ENCODE results near the gene TAF4.
"Not testable (repeated sequence)": the region's sequence is repeated elsewhere in the genome, so short reads cannot be mapped to it uniquely, and the experiment has no call there.

The TAF4 gene, protein sequence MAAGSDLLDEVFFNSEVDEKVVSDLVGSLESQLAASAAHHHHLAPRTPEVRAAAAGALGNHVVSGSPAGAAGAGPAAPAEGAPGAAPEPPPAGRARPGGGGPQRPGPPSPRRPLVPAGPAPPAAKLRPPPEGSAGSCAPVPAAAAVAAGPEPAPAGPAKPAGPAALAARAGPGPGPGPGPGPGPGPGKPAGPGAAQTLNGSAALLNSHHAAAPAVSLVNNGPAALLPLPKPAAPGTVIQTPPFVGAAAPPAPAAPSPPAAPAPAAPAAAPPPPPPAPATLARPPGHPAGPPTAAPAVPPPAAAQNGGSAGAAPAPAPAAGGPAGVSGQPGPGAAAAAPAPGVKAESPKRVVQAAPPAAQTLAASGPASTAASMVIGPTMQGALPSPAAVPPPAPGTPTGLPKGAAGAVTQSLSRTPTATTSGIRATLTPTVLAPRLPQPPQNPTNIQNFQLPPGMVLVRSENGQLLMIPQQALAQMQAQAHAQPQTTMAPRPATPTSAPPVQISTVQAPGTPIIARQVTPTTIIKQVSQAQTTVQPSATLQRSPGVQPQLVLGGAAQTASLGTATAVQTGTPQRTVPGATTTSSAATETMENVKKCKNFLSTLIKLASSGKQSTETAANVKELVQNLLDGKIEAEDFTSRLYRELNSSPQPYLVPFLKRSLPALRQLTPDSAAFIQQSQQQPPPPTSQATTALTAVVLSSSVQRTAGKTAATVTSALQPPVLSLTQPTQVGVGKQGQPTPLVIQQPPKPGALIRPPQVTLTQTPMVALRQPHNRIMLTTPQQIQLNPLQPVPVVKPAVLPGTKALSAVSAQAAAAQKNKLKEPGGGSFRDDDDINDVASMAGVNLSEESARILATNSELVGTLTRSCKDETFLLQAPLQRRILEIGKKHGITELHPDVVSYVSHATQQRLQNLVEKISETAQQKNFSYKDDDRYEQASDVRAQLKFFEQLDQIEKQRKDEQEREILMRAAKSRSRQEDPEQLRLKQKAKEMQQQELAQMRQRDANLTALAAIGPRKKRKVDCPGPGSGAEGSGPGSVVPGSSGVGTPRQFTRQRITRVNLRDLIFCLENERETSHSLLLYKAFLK

GRCh38 chr20:62065674-62066338, at the start of gene TAF4:
TSS of gene TAF4 (minus strand) at chr20:62065881. CDS start at chr20:62065810, 71 bp downstream.
- DNase-seq = peak; percentile 66

DNA sequence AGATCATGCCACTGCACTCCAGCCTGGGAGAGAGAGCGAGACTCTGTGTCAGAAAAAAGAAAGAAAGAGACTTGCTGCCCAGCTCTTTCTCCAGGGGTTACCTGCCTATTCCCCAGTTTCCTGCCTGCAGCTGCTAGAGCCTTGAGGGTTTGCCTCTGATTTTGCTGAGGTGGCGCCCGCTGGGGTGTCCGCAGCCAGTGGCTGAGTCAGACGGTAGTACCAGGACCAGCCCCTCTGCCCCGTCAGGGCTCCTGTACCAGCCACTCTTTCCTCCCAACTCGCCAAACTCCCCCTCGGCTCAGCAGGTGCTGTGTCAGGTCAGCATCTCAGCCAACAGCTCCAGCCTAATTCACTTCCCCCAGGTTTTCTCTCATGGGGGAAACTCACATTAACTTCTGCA, 49.2 kb upstream of the TAF4 start:
- no peak for DNase-seq

DNA sequence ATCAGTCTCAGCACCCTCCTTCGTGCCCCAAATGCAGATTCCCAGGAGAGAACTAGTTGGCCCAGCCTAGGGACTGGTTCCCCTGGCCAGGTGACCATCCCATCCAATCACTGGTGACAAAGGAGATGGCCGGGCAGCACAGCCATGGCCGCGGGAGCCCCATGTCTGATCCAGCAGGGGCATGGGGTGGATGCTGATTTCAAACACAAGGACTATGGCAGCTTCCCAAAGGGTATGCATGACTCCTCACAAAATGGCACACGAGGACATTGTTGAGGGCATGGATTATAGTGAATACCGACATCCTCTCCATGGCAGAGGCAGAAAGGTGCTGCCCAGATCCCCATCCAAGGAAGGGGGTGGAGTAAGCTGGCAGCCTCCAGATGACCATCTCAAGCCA, 46.7 kb upstream of the TAF4 start:
- no peak for DNase-seq

DNA sequence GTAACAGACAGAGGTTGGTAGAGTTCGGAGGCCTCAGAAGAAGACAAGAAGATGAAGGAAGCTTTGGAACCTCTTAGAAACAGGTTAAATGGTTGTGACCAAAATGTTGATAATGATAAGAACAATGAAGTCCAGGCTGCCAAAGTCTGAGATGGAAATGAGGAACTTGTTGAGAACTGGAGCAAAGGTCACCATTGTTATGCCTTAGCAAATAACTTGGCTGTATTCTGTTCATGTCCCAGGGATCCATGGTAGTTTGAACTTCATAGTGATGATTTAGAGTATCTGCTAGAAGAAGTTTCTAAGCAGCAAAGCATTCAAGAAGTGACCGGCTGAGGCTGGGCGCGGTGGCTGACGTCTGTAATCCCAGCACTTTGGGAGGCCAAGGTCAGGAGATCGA, 45.5 kb upstream of the TAF4 start:
- DNase-seq = no peak

GRCh38 chr20:62105592-62105991, 39.9 kb upstream of the TAF4 start:
- no peak for DNase-seq

DNA sequence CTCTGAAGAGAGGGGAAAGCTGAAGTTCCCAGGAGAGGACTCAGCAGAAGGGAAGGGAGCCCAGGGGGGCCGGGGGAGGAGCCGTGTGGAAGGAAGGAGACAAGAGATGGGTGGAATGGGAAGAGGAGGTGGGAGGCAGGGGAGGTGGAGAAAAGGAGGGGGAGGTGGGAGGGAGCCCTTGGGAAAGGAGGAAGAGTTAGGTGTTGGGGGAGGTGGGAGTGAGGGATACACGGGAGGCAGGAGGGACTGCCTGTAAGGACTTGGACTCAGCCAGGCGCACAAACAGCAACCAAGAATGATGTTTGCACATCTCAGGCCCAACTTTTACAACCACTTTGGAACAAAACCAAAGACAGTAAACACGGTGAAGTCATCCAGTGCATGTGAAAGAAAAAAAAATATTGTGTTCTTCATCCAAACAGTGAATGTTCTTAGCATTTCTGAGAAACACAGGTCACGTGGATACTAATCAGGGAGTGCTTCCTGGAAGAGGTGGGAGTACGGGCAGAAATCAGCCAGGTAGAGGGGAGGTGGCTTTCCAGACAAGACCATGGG, 39.2 kb upstream of the TAF4 start:
- peak; percentile 15 for DNase-seq

- no peak for DNase-seq
These were observed 38.6 kb upstream of the TAF4 start for GRCh38 chr20:62104234-62104789.

DNA sequence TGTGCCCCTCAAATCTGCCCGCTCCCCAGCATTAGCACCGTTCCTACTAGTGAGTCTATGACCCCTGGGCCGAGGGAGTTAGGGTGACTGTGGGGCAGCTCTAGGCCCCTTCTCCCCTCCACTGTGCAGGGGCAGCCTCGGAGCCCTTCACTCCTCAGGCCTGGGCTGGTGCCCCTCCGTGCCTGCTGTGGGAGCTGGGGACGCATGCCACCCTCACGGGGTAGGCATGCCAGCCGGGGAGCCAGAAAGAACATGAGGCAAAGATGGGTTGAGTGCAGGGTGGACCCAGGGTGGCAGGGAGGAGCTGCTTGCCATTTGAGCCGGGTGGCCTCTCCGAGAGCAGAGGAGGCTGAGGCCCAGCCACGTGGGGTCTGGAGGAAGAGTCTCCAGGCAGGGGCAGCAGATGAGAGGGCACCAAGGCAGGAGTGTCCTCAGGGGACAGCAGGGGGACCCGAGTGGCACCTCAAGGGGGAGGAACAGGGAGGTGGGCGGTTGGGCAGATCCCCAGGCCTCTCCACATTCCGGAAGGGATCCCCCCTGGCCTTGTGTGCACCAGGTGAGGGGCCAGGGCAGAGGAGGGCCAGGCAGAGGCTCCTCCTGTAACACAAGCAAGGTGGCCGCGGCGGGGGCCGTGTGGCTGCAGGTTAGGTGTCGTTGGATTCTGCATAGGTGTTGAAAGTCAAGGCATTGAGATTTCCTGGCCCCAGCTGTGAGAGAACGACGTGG, 38.0 kb upstream of the TAF4 start:
- no peak for DNase-seq

GRCh38 chr20:62101078-62101477, 35.4 kb upstream of the TAF4 start:
- no peak for DNase-seq

DNA sequence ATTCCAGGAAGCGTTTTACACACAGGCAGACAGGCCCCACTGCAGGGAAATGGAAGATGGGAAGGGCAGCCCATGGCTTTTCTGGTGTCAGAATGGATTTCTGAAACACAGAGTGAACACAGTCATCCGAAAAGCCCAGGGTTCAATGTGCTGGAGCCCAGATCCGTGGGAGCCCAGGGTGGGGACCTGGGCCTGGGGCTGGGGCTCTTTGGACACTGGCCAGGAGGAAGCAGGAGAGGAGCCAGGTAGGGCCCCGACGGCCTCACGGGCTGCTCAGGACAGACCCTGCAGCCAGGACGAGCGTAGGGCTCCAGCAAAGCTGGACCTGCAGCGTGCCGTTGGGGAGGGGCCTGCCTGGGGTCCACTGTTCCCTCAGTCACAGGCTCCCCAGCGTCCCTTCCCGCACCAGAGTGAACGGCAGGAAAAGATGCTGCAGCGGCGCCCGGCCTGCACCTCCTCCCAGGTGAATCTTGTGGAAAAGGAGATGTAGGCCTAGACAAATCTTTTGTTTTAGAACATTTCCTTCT, 32.3 kb upstream of the TAF4 start:
- no peak for DNase-seq

DNA sequence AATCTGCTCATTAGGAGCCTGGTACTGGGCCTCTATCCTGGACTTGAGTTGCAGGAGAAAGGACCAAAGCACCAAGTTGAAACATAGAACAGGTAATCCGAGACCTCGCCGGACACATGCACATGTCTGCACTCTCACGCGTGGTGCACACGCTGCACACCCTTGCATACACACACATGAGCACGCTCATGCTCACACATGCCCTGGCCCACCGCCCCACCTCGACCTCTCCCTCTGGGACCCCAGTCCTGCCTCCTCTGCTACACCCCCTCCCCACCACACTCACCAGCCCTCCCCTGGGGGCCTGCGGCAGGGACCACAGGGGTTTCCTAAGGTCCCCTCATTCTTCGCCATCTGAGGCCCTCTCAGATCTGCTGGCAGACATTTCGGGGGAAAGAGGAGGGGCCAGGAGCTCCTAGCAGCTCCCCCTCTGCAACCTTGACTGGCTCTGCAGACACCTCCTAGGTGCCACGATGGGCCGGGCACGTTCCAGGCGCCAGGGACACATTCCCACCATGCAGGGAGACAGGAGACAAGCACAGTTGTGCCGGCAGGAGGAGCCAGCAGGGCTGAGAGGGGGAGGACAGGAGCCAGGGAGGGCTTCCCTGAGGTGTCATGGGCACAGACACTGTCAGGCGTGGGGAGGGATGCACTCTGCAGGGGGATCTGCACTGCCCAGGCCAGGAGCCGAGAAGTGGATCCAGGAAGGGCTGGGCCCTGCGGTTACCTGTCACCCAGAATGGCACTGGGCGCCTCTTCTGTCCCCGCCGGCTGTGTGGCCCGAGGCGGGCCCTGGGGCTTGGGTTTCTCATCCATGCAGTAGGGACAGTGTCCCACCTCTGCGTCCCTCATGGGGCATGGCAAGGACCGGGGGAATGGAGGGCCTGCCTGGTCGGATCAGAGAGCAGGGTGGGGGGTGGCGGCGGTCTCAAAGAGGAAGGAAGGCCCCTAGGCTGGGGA, 31.0 kb upstream of the TAF4 start:
- no peak for DNase-seq

DNA sequence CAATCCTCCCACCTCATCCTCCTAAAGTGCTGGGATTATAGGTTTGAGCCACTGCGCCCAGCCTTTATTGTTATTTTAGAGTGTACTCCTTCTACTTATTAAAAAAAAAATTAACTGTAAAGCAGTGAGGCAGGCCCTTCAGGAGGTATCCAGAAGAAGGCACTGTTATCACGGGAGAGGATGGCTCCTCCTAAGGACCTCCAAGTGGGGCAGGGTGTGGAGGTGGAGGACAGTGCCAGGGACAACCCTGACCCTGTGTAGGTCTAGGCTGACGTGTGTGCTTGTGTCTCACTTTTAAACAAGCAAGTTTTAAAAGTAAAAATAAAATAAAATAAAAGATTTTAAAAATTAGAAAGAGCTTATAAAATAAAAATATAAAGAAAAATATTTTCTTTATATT, 23.7 kb upstream of the TAF4 start:
- no peak for DNase-seq

- DNase-seq = peak; percentile 18
These were observed 22.8 kb upstream of the TAF4 start for GRCh38 chr20:62088258-62089127.

GRCh38 chr20:62087632-62088031, 22.0 kb upstream of the TAF4 start:
- no peak for DNase-seq

GRCh38 chr20:62087227-62087626, 21.5 kb upstream of the TAF4 start:
- no peak for DNase-seq

DNA sequence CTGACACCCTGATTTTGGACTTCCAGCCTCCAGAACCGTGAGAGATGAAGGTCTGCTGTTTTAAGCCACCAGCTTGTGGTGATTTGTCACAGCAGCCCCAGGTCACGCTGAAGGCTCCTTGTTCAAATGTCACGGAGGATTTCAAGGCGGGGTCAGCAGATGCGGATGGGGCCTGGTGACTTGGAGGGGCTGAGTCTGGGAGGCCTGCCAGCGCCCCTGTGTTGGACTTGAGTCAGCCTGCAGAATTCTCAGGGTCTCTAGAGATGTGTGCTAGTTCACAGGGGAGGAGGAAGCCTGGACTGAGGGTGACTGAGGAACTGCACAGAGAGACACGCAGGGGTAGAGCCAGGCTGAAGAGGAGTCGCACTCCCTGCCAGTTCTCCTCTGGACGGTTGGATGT, 19.5 kb upstream of the TAF4 start:
- DNase-seq = no peak

DNA sequence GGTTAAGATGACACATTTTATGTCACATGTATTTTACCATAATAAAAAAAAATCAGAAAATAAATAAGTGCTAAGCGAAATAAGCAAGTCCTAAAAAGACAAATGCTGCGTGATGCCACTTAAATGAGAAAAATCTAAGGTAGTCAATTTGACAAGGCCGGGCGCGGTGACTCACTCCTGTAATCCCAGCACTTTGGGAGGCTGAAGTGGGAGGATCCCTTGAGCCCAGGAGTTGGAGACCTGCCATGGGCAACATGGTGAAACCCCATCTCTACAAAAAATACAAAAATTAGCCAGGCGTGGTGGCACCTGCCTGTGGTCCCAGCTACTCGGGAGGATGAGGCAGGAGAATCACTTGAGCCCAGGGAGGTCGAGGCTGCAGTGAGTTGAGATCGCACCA, 18.5 kb upstream of the TAF4 start:
- DNase-seq = not testable (repeated sequence)

- DNase-seq = no peak
These were observed 17.6 kb upstream of the TAF4 start for GRCh38 chr20:62083312-62083711.

All from kidney glomerular epithelial cell (primary cell).